ENCODE data around the gene EIPR1.

EIPR1 gene

GRCh38 chr2:3314626-3315025, 63.0 kb downstream of the EIPR1 start:
- H3K4me3 ChIP-seq (ENCODE audit: low read depth, low read length) = no peak overlapping the region

GRCh38 chr2:3313781-3314375, 63.7 kb downstream of the EIPR1 start:
- H3K4me3 ChIP-seq (ENCODE audit: low read depth, low read length) = no peak overlapping the region
- TF ChIP-seq, protein P1, sequence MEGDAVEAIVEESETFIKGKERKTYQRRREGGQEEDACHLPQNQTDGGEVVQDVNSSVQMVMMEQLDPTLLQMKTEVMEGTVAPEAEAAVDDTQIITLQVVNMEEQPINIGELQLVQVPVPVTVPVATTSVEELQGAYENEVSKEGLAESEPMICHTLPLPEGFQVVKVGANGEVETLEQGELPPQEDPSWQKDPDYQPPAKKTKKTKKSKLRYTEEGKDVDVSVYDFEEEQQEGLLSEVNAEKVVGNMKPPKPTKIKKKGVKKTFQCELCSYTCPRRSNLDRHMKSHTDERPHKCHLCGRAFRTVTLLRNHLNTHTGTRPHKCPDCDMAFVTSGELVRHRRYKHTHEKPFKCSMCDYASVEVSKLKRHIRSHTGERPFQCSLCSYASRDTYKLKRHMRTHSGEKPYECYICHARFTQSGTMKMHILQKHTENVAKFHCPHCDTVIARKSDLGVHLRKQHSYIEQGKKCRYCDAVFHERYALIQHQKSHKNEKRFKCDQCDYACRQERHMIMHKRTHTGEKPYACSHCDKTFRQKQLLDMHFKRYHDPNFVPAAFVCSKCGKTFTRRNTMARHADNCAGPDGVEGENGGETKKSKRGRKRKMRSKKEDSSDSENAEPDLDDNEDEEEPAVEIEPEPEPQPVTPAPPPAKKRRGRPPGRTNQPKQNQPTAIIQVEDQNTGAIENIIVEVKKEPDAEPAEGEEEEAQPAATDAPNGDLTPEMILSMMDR (IDR thresholded peaks at IDR 0.05; ENCODE audit: borderline replicate concordance, insufficient read depth, low read depth, low read length) = no peak

More at GRCh38 chr2:3314626-3315025, 63.0 kb downstream of the EIPR1 start:
- TF ChIP-seq, protein P1 (IDR thresholded peaks at IDR 0.05; ENCODE audit: borderline replicate concordance, insufficient read depth, low read depth, low read length) = no peak

DNA sequence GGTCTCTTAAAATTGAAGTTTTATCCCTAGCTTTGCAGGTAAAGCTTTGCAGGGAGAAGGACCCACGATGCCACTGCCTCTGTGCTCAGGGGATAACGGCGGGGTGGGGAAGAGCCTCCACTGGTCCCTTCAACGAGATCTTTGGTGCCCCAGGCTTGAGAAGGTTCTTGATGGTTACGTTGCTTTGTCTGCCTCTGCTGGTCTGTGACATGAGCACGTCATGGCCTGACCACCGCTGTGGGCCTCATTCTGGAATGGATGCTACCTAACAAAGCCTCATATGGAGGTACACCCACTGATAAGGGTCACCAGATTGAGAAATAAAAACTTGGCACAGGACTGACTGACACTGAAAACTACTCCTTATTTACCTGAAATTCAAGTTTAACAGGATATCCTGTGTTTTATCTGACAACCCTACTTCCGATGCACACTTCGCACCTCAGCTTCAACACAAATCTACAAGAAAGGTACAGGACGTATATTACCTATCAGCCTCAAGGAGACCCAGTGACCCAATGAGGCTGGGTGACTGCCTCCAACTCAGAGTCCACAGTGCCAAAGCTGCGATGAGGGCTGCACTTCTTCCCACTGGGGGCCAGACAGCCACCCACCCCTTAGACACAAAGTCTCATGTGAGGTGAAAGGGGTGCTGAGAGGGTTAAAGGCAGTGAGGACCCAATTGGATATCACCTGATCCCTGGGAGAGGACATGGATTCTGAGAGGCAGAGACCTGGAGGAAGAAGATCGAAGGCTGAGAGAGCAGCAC, 64.9 kb downstream of the EIPR1 start:
- no peak overlapping the region for H3K4me3 ChIP-seq (ENCODE audit: low read depth, low read length)
- TF ChIP-seq, protein P1 (IDR thresholded peaks at IDR 0.05; ENCODE audit: borderline replicate concordance, insufficient read depth, low read depth, low read length) = no peak

- TF ChIP-seq, protein P1 (IDR thresholded peaks at IDR 0.05; ENCODE audit: borderline replicate concordance, insufficient read depth, low read depth, low read length) = no peak
- no peak overlapping the region for H3K4me3 ChIP-seq (ENCODE audit: low read depth, low read length)
Observed at GRCh38 chr2:3311601-3312000, 66.0 kb downstream of the EIPR1 start.

GRCh38 chr2:3309496-3310355, 67.9 kb downstream of the EIPR1 start:
- TF ChIP-seq, protein P1 (IDR thresholded peaks at IDR 0.05; ENCODE audit: borderline replicate concordance, insufficient read depth, low read depth, low read length) = no peak
- H3K4me3 ChIP-seq (ENCODE audit: low read depth, low read length) = no peak overlapping the region

DNA sequence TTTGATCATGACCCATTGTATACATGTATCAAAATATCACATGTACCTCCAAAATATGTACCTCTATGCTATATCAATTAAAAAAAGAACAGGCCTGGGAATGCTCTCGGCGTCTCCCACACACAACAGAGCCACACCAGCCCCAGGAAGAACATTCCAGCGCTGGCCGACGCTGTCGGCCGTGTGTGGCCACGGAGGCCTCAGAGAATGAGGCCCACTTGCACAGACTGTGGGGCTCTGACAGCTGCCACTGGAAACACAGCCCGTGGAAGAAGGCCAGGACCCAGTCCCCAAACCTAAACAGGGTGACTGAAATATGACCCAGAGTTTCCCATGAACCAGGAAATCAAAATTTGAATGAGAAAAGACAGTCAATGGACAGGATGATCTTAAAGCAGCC, 69.7 kb downstream of the EIPR1 start:
- H3K4me3 ChIP-seq (ENCODE audit: low read depth, low read length) = no peak overlapping the region
- TF ChIP-seq, protein P1 (IDR thresholded peaks at IDR 0.05; ENCODE audit: borderline replicate concordance, insufficient read depth, low read depth, low read length) = no peak
